ENCODE results near the gene CD4. TPM values are rescaled to one million over a fixed set of nuclear protein-coding genes. Genes with fewer than 3 reads are reported as not detected.

The CD4 gene
- total and polyA plus RNA-seq, 10 of the 15 experiments (the other 5 are each of a cell fraction or from before 2014, with no cell fraction given) = 0.24 to 1.6 (median 0.69) TPM

- TF ChIP-seq IKZF1 (conservative IDR thresholded peaks at IDR 0.05) (peak; percentile 62), NFIC (IDR thresholded peaks at IDR 0.05; ENCODE audit: low read depth, low read length) (0 out of 2 replicates have a peak, but pooled peaks have one; percentile 38), EP300 (IDR thresholded peaks at IDR 0.05; ENCODE audit: borderline replicate concordance in 1 of 2, control insufficient read depth in 1 of 2, low read depth in 2 of 2, low read length in 2 of 2) (no peak), IKZF2 (IDR thresholded peaks at IDR 0.05) (peak; percentile 55 to 60; a peak in 3 of 4 replicates)
These were observed 60.1 kb downstream of the CD4 start (continued) for GRCh38 chr12:6849427-6849826.

GRCh38 chr12:6849976-6850560 lies 60.7 kb downstream of the CD4 start:
- Histone ChIP-seq H3K27me3 (replicated peaks in 1 of 2; ENCODE audit: control insufficient read depth in 2 of 2, insufficient read depth in 2 of 2, low read length in 1 of 2) (no peaks in the 10 kb centered on the region), H3K36me3 (ENCODE audit: control insufficient read depth in 2 of 2, insufficient read depth in 2 of 2, low read length in 1 of 2) (peaks cover 0 to 15% of the 10 kb centered on the region in 2 experiments; a peak in 3 of 4 replicates), H3K4me1 (ENCODE audit: control insufficient read depth, insufficient read depth, low read length) (peaks cover 28% of the 10 kb centered on the region), H4K20me1 (ENCODE audit: control insufficient read depth, insufficient read depth) (no peaks in the 10 kb centered on the region), H3K9me3 (replicated peaks; ENCODE audit: control insufficient read depth, insufficient read depth, low read length) (no peaks in the 10 kb centered on the region), H3K9ac (ENCODE audit: control insufficient read depth, insufficient read depth, low read length) (peak overlapping the region; percentile 71), H3K27ac (ENCODE audit: control insufficient read depth, insufficient read depth) (peak overlapping the region; percentile 72), H3K4me3 (peak overlapping the region; percentile 60), H2AFZ (ENCODE audit: control insufficient read depth, low read depth, low read length) (no peak overlapping the region), H3K79me2 (ENCODE audit: control insufficient read depth, insufficient read depth, low read length) (peaks cover 40% of the 10 kb centered on the region), H3K4me2 (ENCODE audit: control insufficient read depth, insufficient read depth) (peak overlapping the region; percentile 96)
- FAIRE-seq (no peak), DNase-seq (ENCODE audit: low read depth, low spot score) (no peak), ATAC-seq (no peak)
- ChIA-PET SMC1A (ENCODE audit: uncharacterized antibody, unreplicated experiment) (interaction anchor here (0.6 to 5.0 kb wide), 7 partner anchors 9 to 96 kb away, joined by 3 to 22 read pairs (median 3); partner anchors contain the start of genes GNB3, MLF2 and SPSB2), POLR2A (interaction anchor here (0.6 to 8.9 kb wide), 13 partner anchors 8 to 222 kb away, joined by 3 to 84 read pairs (median 4); partner anchors contain the start of genes COPS7A, SPSB2 and TPI1), CTCF (interaction anchor here (0.6 to 9.9 kb wide), 6 partner anchors 11 to 469 kb away, joined by 3 to 173 read pairs (median 3); partner anchors contain the start of genes SPSB2 and TPI1), RAD21 (ENCODE audit: unreplicated experiment) (interaction anchor here (1.6 to 5.6 kb wide), 4 partner anchors 23 to 97 kb away, joined by 4 to 41 read pairs (median 16); partner anchors contain the start of genes MLF2 and SPSB2)
- in situ Hi-C loops (cut with MboI) = no loop called here
- no peak for TF ChIP-seq BCLAF1 (IDR thresholded peaks at IDR 0.05)
- TF ChIP-seq, protein P1, sequence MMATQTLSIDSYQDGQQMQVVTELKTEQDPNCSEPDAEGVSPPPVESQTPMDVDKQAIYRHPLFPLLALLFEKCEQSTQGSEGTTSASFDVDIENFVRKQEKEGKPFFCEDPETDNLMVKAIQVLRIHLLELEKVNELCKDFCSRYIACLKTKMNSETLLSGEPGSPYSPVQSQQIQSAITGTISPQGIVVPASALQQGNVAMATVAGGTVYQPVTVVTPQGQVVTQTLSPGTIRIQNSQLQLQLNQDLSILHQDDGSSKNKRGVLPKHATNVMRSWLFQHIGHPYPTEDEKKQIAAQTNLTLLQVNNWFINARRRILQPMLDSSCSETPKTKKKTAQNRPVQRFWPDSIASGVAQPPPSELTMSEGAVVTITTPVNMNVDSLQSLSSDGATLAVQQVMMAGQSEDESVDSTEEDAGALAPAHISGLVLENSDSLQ (IDR thresholded peaks at IDR 0.05) = no peak
- no peak for TF ChIP-seq LARP7 (IDR thresholded peaks at IDR 0.05)
- no TSS peak for BruUV-seq (replicated peaks)
- intact Hi-C loops (cut with micrococcal nuclease; ENCODE audit: unreplicated experiment) = loop anchor here (5.0 kb wide), 1 partner anchor 163 kb away; the partner anchor contains the start of gene ZNF384
- 93% methylated on average over 10 of the region's 10 CpGs for WGBS (ENCODE audit: insufficient coverage, insufficient replicate concordance, low lambda C conversion rate, missing lambda C conversion rate)

Measured in GM12878 (cell line).